Upper lobe of right lung (tissue), 1 donor: ENCODE measurements around the gene EPS8L1. TPM values are rescaled to one million over a fixed set of nuclear protein-coding genes. Genes with fewer than 3 reads are reported as not detected.

ENCODE experiments used
- ATAC-seq: fragments of 200-7000 bp; cut with Tn5 transposase; one replicate; pipeline ENCODE4 v1.9.1; 2020; ENCODE audit warnings: mild to moderate bottlenecking, moderate library complexity
- DNase-seq: peaks from one replicate; pipeline ENCODE4 v3.0.0-alpha.2; 2020
- H3K27ac ChIP-seq: fragments of 200-600 bp; one replicate; pipeline ENCODE4 v1.8.0; 2022
- H3K27me3 ChIP-seq: fragments of 200-600 bp; one replicate; pipeline ENCODE4 v1.8.0; 2022; ENCODE audit warnings: mild to moderate bottlenecking
- H3K36me3 ChIP-seq: fragments of 200-600 bp; one replicate; pipeline ENCODE4 v1.8.0; 2022
- H3K4me1 ChIP-seq: fragments of 200-600 bp; one replicate; pipeline ENCODE4 v1.8.0; 2022
- H3K4me3 ChIP-seq: fragments of 200-600 bp; one replicate; pipeline ENCODE4 v1.8.0; 2022; ENCODE audit warnings: mild to moderate bottlenecking
- H3K9me3 ChIP-seq: fragments of 200-600 bp; one replicate; pipeline ENCODE4 v1.8.0; 2022
- CTCF ChIP-seq: fragments of 200-600 bp; IDR thresholded peaks from one replicate; pipeline ENCODE4 v1.8.0; 2022; ENCODE audit warnings: antibody characterized with exemption
- intact Hi-C: fragments of 100-400 bp; cut with DNase I; formaldehyde crosslinking; loops from one replicate; pipeline ENCODE4 v1.11.0; 2022
- total RNA-seq: library from RNA; stranded (reverse); fragmentation: NEBNext Ultra II Directional; extraction: Animal tissue kit (Norgen Biotek cat#: 25700); gene quantifications from one replicate; pipeline ENCODE4 v1.2.1, GENCODE V29; 2021
- donor health status: DM: no; HTN: yes; CAD: no; lungs with severe emphysema.

Gene EPS8L1
- total RNA-seq, 1 donor from 2014 or later, result 35.6 TPM

DNA sequence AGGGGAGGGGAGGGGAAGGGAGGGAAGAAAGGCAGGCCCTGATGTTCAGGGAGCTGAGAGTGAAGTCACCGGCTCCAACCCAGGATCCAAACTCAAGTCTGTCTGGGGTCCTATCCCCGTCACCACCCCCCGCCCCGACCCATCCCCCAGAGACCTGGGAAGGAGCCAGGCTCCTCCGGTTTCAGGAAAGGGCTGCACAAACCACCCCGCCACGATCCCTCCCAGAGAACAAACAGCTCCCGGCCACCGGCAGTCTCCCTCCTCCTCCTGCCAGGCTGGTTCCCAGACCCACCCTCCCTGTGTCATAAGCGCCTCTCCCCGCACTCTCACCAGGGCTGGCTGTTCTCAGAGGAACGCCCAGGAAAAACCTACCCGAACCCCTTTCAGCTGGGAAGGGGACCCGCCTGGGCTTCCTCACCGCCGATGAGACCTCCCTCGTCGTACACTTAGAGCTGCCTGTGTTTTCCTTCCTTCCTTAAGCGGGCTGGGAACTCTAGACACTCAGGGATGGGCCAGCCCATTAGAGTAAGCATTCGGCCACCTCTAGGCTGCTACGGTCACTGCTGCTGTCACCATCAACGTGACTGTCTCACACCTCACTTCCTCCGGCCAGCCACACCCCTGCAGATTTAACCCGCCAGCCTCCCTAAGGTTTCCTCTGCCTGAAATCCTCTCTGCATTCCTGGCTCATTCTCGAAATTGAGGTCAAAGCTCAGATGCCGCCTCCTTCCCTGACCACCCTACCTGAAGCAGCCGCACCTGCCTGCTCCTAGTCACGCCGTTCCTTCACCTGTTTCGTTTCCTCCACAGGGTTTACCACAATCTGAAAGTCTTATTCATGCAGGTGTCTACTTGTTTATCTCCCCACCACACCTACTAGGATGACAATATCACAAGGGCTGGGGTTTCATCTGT is 6.5 kb upstream of the EPS8L1 start:
- ATAC-seq (peak; percentile 91), DNase-seq (peak; percentile 79)
- no peak for TF ChIP-seq CTCF
- intact Hi-C loops, result no loop called here
- Histone ChIP-seq H3K4me1 (no peaks in the 10 kb centered on the region), H3K4me3 (peak overlapping the region; percentile 43), H3K27ac (peak overlapping the region; percentile 73), H3K9me3 (no peaks in the 10 kb centered on the region), H3K27me3 (peaks cover 31% of the 10 kb centered on the region), H3K36me3 (no peaks in the 10 kb centered on the region)

- ATAC-seq (no peak), DNase-seq (no peak)
- Histone ChIP-seq H3K27me3 (peaks cover 31% of the 10 kb centered on the region), H3K36me3 (no peaks in the 10 kb centered on the region), H3K9me3 (no peaks in the 10 kb centered on the region), H3K4me3 (peak overlapping the region; percentile 43), H3K4me1 (no peaks in the 10 kb centered on the region), H3K27ac (peak overlapping the region; percentile 73)
- intact Hi-C loops, result no loop called here
- no peak for TF ChIP-seq CTCF
These were observed 5.8 kb upstream of the EPS8L1 start for GRCh38 chr19:55069865-55070197.

GRCh38 chr19:55070466-55071128 is 5.1 kb upstream of the EPS8L1 start:
- DNase-seq (no peak), ATAC-seq (no peak)
- Histone ChIP-seq H3K27me3 (peaks cover 31% of the 10 kb centered on the region), H3K4me3 (no peak overlapping the region), H3K27ac (no peak overlapping the region), H3K9me3 (no peaks in the 10 kb centered on the region), H3K36me3 (no peaks in the 10 kb centered on the region), H3K4me1 (peaks cover 4% of the 10 kb centered on the region)
- intact Hi-C loops, result no loop called here
- TF ChIP-seq CTCF, result no peak

DNA sequence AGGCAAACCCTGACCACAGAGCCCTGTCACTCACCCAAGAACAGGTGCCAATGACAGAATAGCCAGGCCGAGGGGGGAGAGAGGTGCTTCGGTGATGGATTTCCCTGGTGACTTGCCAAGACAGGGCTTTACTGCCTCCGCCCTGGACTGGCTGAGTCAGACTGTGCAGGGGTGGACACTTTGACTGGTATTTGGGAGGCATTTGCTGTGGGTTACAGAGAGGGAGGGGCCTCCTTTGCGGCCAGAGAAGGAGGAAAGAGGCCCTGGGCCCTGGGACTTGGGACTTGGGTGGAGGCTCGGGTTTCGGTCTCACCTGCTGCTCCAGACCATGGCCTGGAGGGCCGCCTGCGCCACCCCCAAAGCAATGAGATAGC is 4.6 kb upstream of the EPS8L1 start:
- DNase-seq (no peak), ATAC-seq (no peak)
- intact Hi-C loops, result no loop called here

GRCh38 chr19:55071913-55072312 is 3.8 kb upstream of the EPS8L1 start:
- no peak overlapping the region for H3K4me3 ChIP-seq
- no peaks in the 10 kb centered on the region for H3K36me3 ChIP-seq
- TF ChIP-seq CTCF, result no peak
- DNase-seq, result no peak
- no peaks in the 10 kb centered on the region for H3K9me3 ChIP-seq
- no peak overlapping the region for H3K27ac ChIP-seq
- no peak for ATAC-seq
- peaks cover 38% of the 10 kb centered on the region for H3K27me3 ChIP-seq
- peaks cover 4% of the 10 kb centered on the region for H3K4me1 ChIP-seq
- intact Hi-C loops, result no loop called here

More for the DNA sequence above, 4.6 kb upstream of the EPS8L1 start:
- Histone ChIP-seq H3K4me1 (peaks cover 4% of the 10 kb centered on the region), H3K36me3 (no peaks in the 10 kb centered on the region), H3K27me3 (peaks cover 31% of the 10 kb centered on the region), H3K27ac (no peak overlapping the region), H3K9me3 (no peaks in the 10 kb centered on the region), H3K4me3 (no peak overlapping the region)
- TF ChIP-seq CTCF, result no peak
